Measurements from ENCODE around the gene PPP2R5D. TPM values are rescaled to one million over a fixed set of nuclear protein-coding genes. Genes with fewer than 3 reads are reported as not detected.

PPP2R5D gene
- total RNA-seq, 1 experiment from 2014 or later, result 53.7 TPM

- POLR2A ChIA-PET (ENCODE audit: unreplicated experiment), result interaction anchor here (0.5 to 1.3 kb wide), 7 partner anchors 9 to 1230 kb away, joined by 3 to 16 read pairs (median 4); partner anchors contain the start of genes CNPY3, KLC4, MRPL2 and PPP2R5D
- DNase-seq, result no peak
- Histone ChIP-seq H2AFZ (peak overlapping the region; percentile 71), H3K4me2 (peak overlapping the region; percentile 89), H3F3A (ENCODE audit: insufficient read depth, low read depth) (peaks cover 10% of the 10 kb centered on the region; the same call in 1 of the 2 replicates), H3K9me2 (ENCODE audit: insufficient read depth) (no peaks in the 10 kb centered on the region), H3K36me3 (ENCODE audit: low read depth) (peaks cover 6% of the 10 kb centered on the region), H3K27ac (no peak overlapping the region), H3K4me3 (peak overlapping the region; percentile 67), H3K4me1 (replicated peaks; ENCODE audit: insufficient read depth) (peaks cover 18% of the 10 kb centered on the region), H3K27me3 (ENCODE audit: insufficient read depth, low read depth) (no peaks in the 10 kb centered on the region), H4K20me1 (ENCODE audit: insufficient read depth) (peaks cover 3% of the 10 kb centered on the region), H3K79me2 (ENCODE audit: low read depth) (peaks cover 42% of the 10 kb centered on the region), H3K9me3 (ENCODE audit: insufficient read depth, low read depth) (no peaks in the 10 kb centered on the region)
- CTCF ChIA-PET, result interaction anchor here (0.9 kb wide), 1 partner anchor 61 kb away, joined by 4 read pairs; no protein-coding TSS in a partner anchor
- intact Hi-C loops (cut with micrococcal nuclease; ENCODE audit: unreplicated experiment), result loop anchor here (5.0 to 10.0 kb wide), 4 partner anchors 43 to 128 kb away; partner anchors contain the start of genes CNPY3, KLC4 and MRPL2
- TF ChIP-seq EZH2 (IDR thresholded peaks at IDR 0.05; ENCODE audit: low read depth) (no peak), CTCF (conservative IDR thresholded peaks at IDR 0.05) (no peak)
- BruUV-seq (replicated peaks), result no TSS peak
Measured at GRCh38 chr6:43014434-43014909, 30.1 kb downstream of the PPP2R5D start.

DNA sequence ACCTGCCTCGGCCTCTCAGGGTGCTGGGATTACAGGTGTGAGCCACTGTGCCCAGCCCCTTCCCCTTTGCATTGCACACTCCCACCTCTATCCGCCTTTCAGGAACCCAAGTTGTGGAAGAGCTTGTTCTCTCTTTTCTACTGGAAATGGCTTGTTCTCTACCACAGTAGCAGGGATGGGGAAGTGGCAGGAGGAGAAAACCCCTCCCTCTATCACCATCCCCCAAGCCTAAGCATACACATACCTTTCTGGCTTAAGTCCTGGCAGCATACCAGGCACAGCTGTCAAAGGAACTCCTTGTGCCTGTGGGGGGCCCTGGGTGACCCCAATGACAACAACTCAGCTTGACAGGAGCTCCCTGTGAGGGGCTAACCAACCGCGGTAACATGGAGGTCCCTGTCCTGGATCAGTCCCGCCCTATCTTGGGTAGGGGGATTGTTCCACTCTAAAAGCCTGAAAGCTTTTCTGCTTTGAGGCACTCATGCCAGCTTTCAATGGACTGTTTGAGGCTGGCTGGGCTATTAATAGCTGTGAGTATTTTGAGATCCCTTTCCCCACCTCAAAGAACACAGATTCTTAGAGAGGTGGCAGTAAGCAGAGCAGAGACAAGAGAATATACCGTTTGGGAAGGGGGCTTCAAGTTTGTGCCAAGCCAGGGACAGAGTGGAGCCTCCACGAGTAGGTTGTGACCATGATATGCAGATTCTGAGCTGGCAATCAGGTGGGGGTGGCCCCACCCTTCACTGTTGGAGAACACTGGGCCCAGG, 32.0 kb downstream of the PPP2R5D start:
- CTCF ChIA-PET, result no interaction called here
- Histone ChIP-seq H4K20me1 (ENCODE audit: insufficient read depth) (peaks cover 3% of the 10 kb centered on the region; the same call in 1 of the 2 replicates), H2AFZ (no peak overlapping the region), H3K36me3 (ENCODE audit: low read depth) (peaks cover 11% of the 10 kb centered on the region), H3K4me2 (no peak overlapping the region), H3K9me2 (ENCODE audit: insufficient read depth) (no peaks in the 10 kb centered on the region), H3K9me3 (ENCODE audit: insufficient read depth, low read depth) (no peaks in the 10 kb centered on the region), H3K27ac (no peak overlapping the region), H3K4me3 (no peak overlapping the region), H3K79me2 (ENCODE audit: low read depth) (peaks cover 42% of the 10 kb centered on the region), H3K4me1 (replicated peaks; ENCODE audit: insufficient read depth) (peaks cover 23% of the 10 kb centered on the region), H3K27me3 (ENCODE audit: insufficient read depth, low read depth) (no peaks in the 10 kb centered on the region), H3F3A (ENCODE audit: insufficient read depth, low read depth) (peaks cover 27% of the 10 kb centered on the region; the same call in 1 of the 2 replicates)
- no peak for DNase-seq
- no TSS peak for BruUV-seq (replicated peaks)
- intact Hi-C loops (cut with micrococcal nuclease; ENCODE audit: unreplicated experiment), result loop anchor here (10.0 kb wide), 1 partner anchor 112 kb away; no protein-coding TSS in a partner anchor
- POLR2A ChIA-PET (ENCODE audit: unreplicated experiment), result interaction anchor here (0.6 kb wide), 1 partner anchor 43 kb away, joined by 7 read pairs; the partner anchor contains the start of genes KLC4 and MRPL2
- TF ChIP-seq EZH2 (IDR thresholded peaks at IDR 0.05; ENCODE audit: low read depth), result no peak
- no peak for TF ChIP-seq CTCF (conservative IDR thresholded peaks at IDR 0.05)

- Histone ChIP-seq H3F3A (ENCODE audit: insufficient read depth, low read depth) (peaks cover 30% of the 10 kb centered on the region; the same call in 1 of the 2 replicates), H3K4me2 (no peak overlapping the region), H3K27me3 (ENCODE audit: insufficient read depth, low read depth) (no peaks in the 10 kb centered on the region), H3K4me3 (no peak overlapping the region), H3K4me1 (replicated peaks; ENCODE audit: insufficient read depth) (peaks cover 23% of the 10 kb centered on the region), H4K20me1 (ENCODE audit: insufficient read depth) (peaks cover 3% of the 10 kb centered on the region; the same call in 1 of the 2 replicates), H3K9me2 (ENCODE audit: insufficient read depth) (no peaks in the 10 kb centered on the region), H3K27ac (no peak overlapping the region), H2AFZ (no peak overlapping the region), H3K79me2 (ENCODE audit: low read depth) (peaks cover 43% of the 10 kb centered on the region), H3K36me3 (ENCODE audit: low read depth) (peaks cover 11% of the 10 kb centered on the region), H3K9me3 (ENCODE audit: insufficient read depth, low read depth) (no peaks in the 10 kb centered on the region)
- intact Hi-C loops (cut with micrococcal nuclease; ENCODE audit: unreplicated experiment), result loop anchor here (10.0 kb wide), 1 partner anchor 112 kb away; no protein-coding TSS in a partner anchor
- no peak for DNase-seq
- CTCF ChIA-PET, result no interaction called here
- TF ChIP-seq EZH2 (IDR thresholded peaks at IDR 0.05; ENCODE audit: low read depth) (no peak), CTCF (conservative IDR thresholded peaks at IDR 0.05) (no peak)
- POLR2A ChIA-PET (ENCODE audit: unreplicated experiment), result no interaction called here
- no TSS peak for BruUV-seq (replicated peaks)
Measured at GRCh38 chr6:43016943-43017334, 32.6 kb downstream of the PPP2R5D start.

Data from PC-9 (cell line).